GM12875 (cell line): ENCODE measurements around the gene LHFPL3.

Experiments
- H3K4me3 ChIP-seq: one replicate; pipeline ENCODE4 v1.5.1; 2011; ENCODE audit warnings: low read depth, low read length, control low read depth
- CTCF ChIP-seq: IDR thresholded peaks from 2 replicates; pipeline ENCODE4 v1.5.1; 2011; ENCODE audit warnings: low read depth, mild to moderate bottlenecking, control low read depth, inconsistent platforms, low read length, moderate library complexity, borderline replicate concordance; ENCODE audit not compliant: insufficient read depth

The LHFPL3 gene

GRCh38 chr7:104838537-104839299 is 510.3 kb downstream of the LHFPL3 start:
- TF ChIP-seq CTCF, result no peak
- no peak overlapping the region for H3K4me3 ChIP-seq

- no peak for TF ChIP-seq CTCF
- no peak overlapping the region for H3K4me3 ChIP-seq
These were observed 511.4 kb downstream of the LHFPL3 start for GRCh38 chr7:104839842-104840241.

GRCh38 chr7:104841798-104842197 is 513.4 kb downstream of the LHFPL3 start:
- TF ChIP-seq CTCF, result no peak
- no peak overlapping the region for H3K4me3 ChIP-seq

GRCh38 chr7:104843198-104843597 is 514.8 kb downstream of the LHFPL3 start:
- H3K4me3 ChIP-seq, result no peak overlapping the region
- no peak for TF ChIP-seq CTCF

GRCh38 chr7:104845557-104845956 is 517.2 kb downstream of the LHFPL3 start:
- no peak for TF ChIP-seq CTCF
- no peak overlapping the region for H3K4me3 ChIP-seq

- no peak for TF ChIP-seq CTCF
These were observed 518.3 kb downstream of the LHFPL3 start for GRCh38 chr7:104846731-104847130.

More at GRCh38 chr7:104846731-104847130, 518.3 kb downstream of the LHFPL3 start:
- no peak overlapping the region for H3K4me3 ChIP-seq
